CD4-positive, alpha-beta memory T cell (primary cell): ENCODE measurements around the gene PNKD. TPM values are rescaled to one million over a fixed set of nuclear protein-coding genes. Genes with fewer than 3 reads are reported as not detected.

Source experiments
- CTCF ChIA-PET: fragments of 350-600 bp; sonication (Branson Sonifier 250); formaldehyde crosslinking; loops from one replicate; lab custom pipeline; 2021; ENCODE audit warnings: inconsistent platforms; ENCODE audit not compliant: partially characterized antibody; lab: Charles Lee
- POLR2A ChIA-PET: fragments of 350-600 bp; sonication (Branson Sonifier 250); formaldehyde crosslinking; loops from one replicate; lab custom pipeline; 2021; ENCODE audit not compliant: partially characterized antibody; lab: Charles Lee
- DNase-seq, 5 donors: peaks; one replicate each; pipeline versions ENCODE4 v3.0.0 to v3.0.0-alpha.2; 2020 to 2022; ENCODE audit warnings: mixed read lengths in 1 of 5
- H3K27ac ChIP-seq: one replicate; pipeline ENCODE4 v1.7.0; 2013; ENCODE audit warnings: low read depth, low read length
- H3K27me3 ChIP-seq: 2 replicates; pipeline ENCODE4 v1.7.0; 2013; ENCODE audit warnings: mild to moderate bottlenecking, low read length, moderate library complexity; ENCODE audit not compliant: insufficient read depth
- H3K36me3 ChIP-seq: 2 replicates; pipeline ENCODE4 v1.7.0; 2013; ENCODE audit warnings: mild to moderate bottlenecking, low read length, moderate library complexity; ENCODE audit not compliant: insufficient read depth
- H3K4me1 ChIP-seq: 2 replicates; pipeline ENCODE4 v1.7.0; 2013; ENCODE audit warnings: mild to moderate bottlenecking, low read length, moderate library complexity; ENCODE audit not compliant: insufficient read depth
- H3K4me3 ChIP-seq, 2 donors: one replicate each; pipeline ENCODE4 v1.7.0; 2013; ENCODE audit warnings: low read length in 2 of 2, mild to moderate bottlenecking in 1 of 2
- H3K9me3 ChIP-seq, 2 donors: one replicate each; pipeline ENCODE4 v1.7.0; 2013; ENCODE audit warnings: low read length in 2 of 2, control low read depth in 1 of 2; ENCODE audit not compliant: control insufficient read depth in 1 of 2
- H3K27ac Mint-ChIP-seq, 7 donors: one replicate each; pipeline ENCODE4 v1.8.0; 2020 to 2021; ENCODE audit warnings: mixed read lengths in 7 of 7, mild to moderate bottlenecking in 6 of 7, inconsistent platforms in 3 of 7, moderate library complexity in 3 of 7
- H3K27me3 Mint-ChIP-seq, 2 donors: one replicate each; pipeline ENCODE4 v1.8.0; 2020 to 2021; ENCODE audit warnings: mixed read lengths in 2 of 2
- H3K36me3 Mint-ChIP-seq, 2 donors: one replicate each; pipeline ENCODE4 v1.8.0; 2020 to 2021; ENCODE audit warnings: mixed read lengths in 2 of 2, inconsistent platforms in 1 of 2, mild to moderate bottlenecking in 1 of 2
- H3K4me1 Mint-ChIP-seq, 4 donors: one replicate each; pipeline ENCODE4 v1.8.0; 2020 to 2021; ENCODE audit warnings: mixed read lengths in 4 of 4, mild to moderate bottlenecking in 1 of 4
- H3K4me3 Mint-ChIP-seq, 8 donors: one replicate each; pipeline ENCODE4 v1.8.0; 2020 to 2021; ENCODE audit warnings: mixed read lengths in 8 of 8, mild to moderate bottlenecking in 7 of 8, moderate library complexity in 6 of 8, inconsistent platforms in 3 of 8
- H3K9me3 Mint-ChIP-seq, 8 donors: one replicate each; pipeline ENCODE4 v1.8.0; 2020 to 2021; ENCODE audit warnings: mixed read lengths in 8 of 8, mild to moderate bottlenecking in 5 of 8, inconsistent platforms in 3 of 8, moderate library complexity in 1 of 8
- intact Hi-C: fragments of 100-400 bp; cut with micrococcal nuclease; formaldehyde crosslinking; loops from one replicate; pipeline ENCODE4 v1.15.1; 2023
- polyA plus RNA-seq, 2 donors: library from polyadenylated mRNA; unstranded; fragments of 300-500 nt; fragmentation: Illumina TruSeq; gene quantifications; one replicate each; pipeline ENCODE4 v1.2.3, GENCODE V29; 2021
- total RNA-seq, 2 experiments: library from RNA; stranded (reverse); gene quantifications; one replicate each; pipeline ENCODE4 v1.2.3, GENCODE V29; 2021

PNKD gene
- total and polyA plus RNA-seq, 4 experiments from 2014 or later = 31.1 to 101 (median 59.0) TPM

DNA sequence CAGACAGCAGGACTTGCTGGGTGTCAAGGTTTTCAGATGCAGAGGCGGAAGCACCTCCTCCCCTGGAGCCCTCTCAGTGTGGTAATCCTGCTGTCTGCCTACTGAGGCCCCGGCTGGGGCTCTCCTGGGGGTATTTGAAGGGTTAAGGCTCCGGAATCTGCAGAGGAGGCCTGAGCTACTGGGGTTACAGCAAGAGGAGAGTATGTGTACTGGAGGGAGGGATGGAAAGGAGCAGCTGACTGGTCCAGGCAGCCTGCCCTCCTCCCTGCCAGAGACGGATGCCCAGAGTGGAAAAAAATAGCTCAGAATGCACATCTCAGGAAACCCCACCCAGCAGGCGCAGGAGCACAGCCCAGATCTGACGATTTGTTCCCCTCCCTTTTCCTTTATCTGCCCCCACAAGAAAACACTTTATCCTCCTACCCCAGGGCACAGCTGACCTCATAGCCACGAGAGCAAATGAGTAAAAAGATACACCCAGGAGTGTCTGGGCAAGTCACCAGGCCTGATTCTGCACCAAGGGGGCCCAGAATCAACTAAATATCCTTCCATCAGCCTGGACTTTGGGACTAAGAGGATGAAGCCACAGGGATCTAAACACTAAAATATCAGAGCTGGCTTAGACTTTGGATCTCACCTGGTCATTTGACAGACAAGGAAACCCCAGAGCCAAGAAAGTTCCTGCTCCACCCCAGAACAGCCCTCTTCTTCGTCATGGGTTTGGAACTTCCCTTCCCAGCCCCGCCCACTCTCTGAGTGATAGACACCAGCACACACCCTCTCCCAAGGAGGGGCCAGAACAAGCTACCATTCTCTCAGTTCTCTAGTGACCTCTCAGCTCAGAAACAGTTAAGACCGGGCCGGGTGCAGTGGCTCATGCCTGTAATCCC is 16.5 kb downstream of the PNKD start:
- CTCF ChIA-PET = interaction anchor here (0.7 to 20.1 kb wide), 16 partner anchors 9 to 899 kb away, joined by 3 to 446 read pairs (median 4); partner anchors contain the start of genes AAMP, CATIP and PNKD
- no peaks in the 10 kb centered on the region for H3K27me3 ChIP-seq
- peaks cover 18% of the 10 kb centered on the region for H3K36me3 ChIP-seq
- peaks cover 55 to 95% (median 73%) of the 10 kb centered on the region in 4 donors for H3K4me1 Mint-ChIP-seq
- intact Hi-C loops = loop anchor here (1.0 to 5.0 kb wide), 4 partner anchors 17 to 1100 kb away; partner anchors contain the start of genes AAMP, CNOT9, DNPEP and PNKD
- peak overlapping the region; percentile 90 to 97 (median 91) for H3K4me3 Mint-ChIP-seq
- H3K4me3 ChIP-seq = peak overlapping the region; percentile 53 to 86
- H3K4me1 ChIP-seq = peaks cover 92% of the 10 kb centered on the region
- peak overlapping the region; percentile 98 to 100 (median 99) for H3K27ac Mint-ChIP-seq
- POLR2A ChIA-PET = interaction anchor here (0.6 to 11.0 kb wide), 22 partner anchors 9 to 963 kb away, joined by 3 to 188 read pairs (median 5); partner anchors contain the start of genes AAMP, BCS1L, CATIP and CTDSP1
- peak; percentile 84 to 97 (median 87) for DNase-seq
- H3K9me3 Mint-ChIP-seq = no peaks in the 10 kb centered on the region
- no peaks in the 10 kb centered on the region for H3K27me3 Mint-ChIP-seq
- no peaks in the 10 kb centered on the region for H3K9me3 ChIP-seq
- H3K36me3 Mint-ChIP-seq = peaks cover 0 to 46% of the 10 kb centered on the region in 2 donors
- peak overlapping the region; percentile 94 for H3K27ac ChIP-seq

DNA sequence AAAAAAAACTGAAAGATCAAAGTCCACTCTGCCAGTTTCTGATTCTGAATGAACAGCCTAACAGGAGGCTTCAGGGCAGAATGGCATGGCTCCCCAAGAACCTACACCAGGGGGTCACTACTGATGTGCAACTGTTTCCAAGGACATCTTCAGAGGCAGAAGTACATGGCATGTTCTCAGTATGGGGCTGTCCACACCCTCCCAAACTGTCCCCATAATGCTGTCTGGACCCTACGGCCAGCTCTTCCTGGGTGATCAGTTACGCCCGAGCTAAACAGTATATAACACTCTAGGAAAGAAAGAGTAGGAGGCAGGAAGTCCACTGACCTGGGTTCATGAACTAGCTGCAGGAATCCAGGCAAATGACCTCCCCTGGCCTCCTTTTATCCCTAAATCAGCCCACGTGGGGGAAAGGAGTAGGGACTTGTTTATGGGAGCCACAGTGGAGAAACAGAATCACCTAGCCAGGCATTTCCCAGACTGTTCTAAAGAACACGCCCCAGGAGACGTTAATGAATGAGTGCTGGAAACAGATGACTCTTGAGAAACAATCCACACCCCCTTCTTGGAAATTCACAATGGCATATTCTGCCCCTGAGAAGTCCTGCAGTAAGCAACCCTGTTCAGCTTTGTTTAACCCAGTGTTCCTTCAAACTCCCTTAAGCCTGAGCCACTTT is 19.5 kb downstream of the PNKD start:
- Histone ChIP-seq H3K9me3 (no peaks in the 10 kb centered on the region), H3K27me3 (no peaks in the 10 kb centered on the region), H3K4me1 (peaks cover 82% of the 10 kb centered on the region), H3K36me3 (no peaks in the 10 kb centered on the region), H3K27ac (peak overlapping the region; percentile 94), H3K4me3 (peak overlapping the region; percentile 74 to 78)
- peaks cover 54 to 93% (median 70%) of the 10 kb centered on the region in 4 donors for H3K4me1 Mint-ChIP-seq
- DNase-seq = no peak
- H3K27ac Mint-ChIP-seq = peak overlapping the region; percentile 98 to 100 (median 99)
- H3K9me3 Mint-ChIP-seq = no peaks in the 10 kb centered on the region
- ChIA-PET POLR2A (interaction anchor here (0.8 to 11.2 kb wide), 15 partner anchors 10 to 116 kb away, joined by 3 to 176 read pairs (median 5); partner anchors contain the start of genes AAMP, CATIP and PNKD), CTCF (interaction anchor here (0.8 to 20.1 kb wide), 12 partner anchors 9 to 111 kb away, joined by 3 to 446 read pairs (median 4); partner anchors contain the start of genes AAMP, CATIP, CTDSP1 and PNKD)
- H3K27me3 Mint-ChIP-seq = no peaks in the 10 kb centered on the region
- H3K36me3 Mint-ChIP-seq = peaks cover 0 to 33% of the 10 kb centered on the region in 2 donors
- intact Hi-C loops = loop anchor here (5.0 kb wide), 2 partner anchors 603 to 1098 kb away; partner anchors contain the start of gene DNPEP
- H3K4me3 Mint-ChIP-seq = peak overlapping the region; percentile 90 to 97 (median 96)

DNA sequence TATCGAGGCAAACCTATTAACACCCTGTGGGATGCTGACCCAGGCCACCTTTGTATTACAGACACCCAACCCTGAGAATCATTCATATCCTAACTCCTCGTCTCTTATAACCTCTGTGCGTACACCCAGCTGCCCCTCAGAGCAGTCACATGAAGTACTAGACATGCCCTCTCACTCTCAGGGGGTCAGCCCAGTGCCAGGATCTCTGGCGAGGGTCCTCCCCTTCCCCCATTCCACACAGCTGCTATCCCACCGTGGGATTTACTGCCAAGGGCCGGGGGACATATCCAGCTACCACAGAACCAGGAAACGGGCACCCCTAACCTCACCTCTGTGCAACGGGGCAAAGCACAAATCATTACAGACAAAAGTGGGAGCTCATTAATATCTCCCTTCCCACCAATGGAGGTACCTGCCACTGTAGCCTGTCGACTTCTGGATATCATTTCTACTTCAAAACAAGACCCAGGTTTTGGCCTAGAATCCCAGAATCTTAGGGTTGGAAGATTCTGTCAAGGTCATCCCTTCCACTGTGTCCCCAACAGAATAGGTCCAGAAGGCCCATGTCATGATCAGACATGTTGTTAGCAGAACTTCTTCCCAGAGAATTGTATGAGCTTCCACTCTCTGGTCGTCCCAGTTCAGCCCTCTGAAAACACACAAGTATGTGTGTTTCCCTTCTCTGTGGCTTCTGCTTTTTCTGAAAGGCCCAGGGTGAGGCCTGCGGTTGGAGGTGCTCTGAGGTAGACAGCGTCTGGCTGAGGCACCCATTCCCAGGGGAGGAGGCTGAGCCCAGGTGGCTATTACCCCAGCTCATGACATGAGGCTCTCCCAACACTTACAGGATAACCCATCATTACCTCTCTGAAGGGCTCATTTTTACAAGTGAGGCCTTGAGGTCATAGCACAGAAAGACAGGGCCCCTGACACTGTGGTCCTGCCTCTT is 20.3 kb downstream of the PNKD start:
- intact Hi-C loops = loop anchor here (1.0 kb wide), 1 partner anchor 72 kb away; no protein-coding TSS in a partner anchor
- Mint-ChIP-seq H3K4me1 (peaks cover 48 to 92% (median 68%) of the 10 kb centered on the region in 4 donors), H3K27me3 (no peaks in the 10 kb centered on the region), H3K4me3 (peak overlapping the region; percentile 90 to 97 (median 96)), H3K27ac (peak overlapping the region; percentile 98 to 100 (median 99)), H3K9me3 (no peaks in the 10 kb centered on the region), H3K36me3 (peaks cover 0 to 33% of the 10 kb centered on the region in 2 donors)
- ChIA-PET POLR2A (interaction anchor here (0.8 to 11.2 kb wide), 14 partner anchors 11 to 115 kb away, joined by 3 to 176 read pairs (median 6); partner anchors contain the start of genes AAMP and PNKD), CTCF (interaction anchor here (0.8 to 20.1 kb wide), 18 partner anchors 8 to 175 kb away, joined by 3 to 446 read pairs (median 5); partner anchors contain the start of genes AAMP, CATIP, CTDSP1 and PNKD)
- no peaks in the 10 kb centered on the region for H3K27me3 ChIP-seq
- no peaks in the 10 kb centered on the region for H3K9me3 ChIP-seq
- peak overlapping the region; percentile 94 for H3K27ac ChIP-seq
- peak overlapping the region; percentile 74 to 78 for H3K4me3 ChIP-seq
- no peaks in the 10 kb centered on the region for H3K36me3 ChIP-seq
- H3K4me1 ChIP-seq = peaks cover 74% of the 10 kb centered on the region
- peak; percentile 47 to 83 (median 59) for DNase-seq

DNA sequence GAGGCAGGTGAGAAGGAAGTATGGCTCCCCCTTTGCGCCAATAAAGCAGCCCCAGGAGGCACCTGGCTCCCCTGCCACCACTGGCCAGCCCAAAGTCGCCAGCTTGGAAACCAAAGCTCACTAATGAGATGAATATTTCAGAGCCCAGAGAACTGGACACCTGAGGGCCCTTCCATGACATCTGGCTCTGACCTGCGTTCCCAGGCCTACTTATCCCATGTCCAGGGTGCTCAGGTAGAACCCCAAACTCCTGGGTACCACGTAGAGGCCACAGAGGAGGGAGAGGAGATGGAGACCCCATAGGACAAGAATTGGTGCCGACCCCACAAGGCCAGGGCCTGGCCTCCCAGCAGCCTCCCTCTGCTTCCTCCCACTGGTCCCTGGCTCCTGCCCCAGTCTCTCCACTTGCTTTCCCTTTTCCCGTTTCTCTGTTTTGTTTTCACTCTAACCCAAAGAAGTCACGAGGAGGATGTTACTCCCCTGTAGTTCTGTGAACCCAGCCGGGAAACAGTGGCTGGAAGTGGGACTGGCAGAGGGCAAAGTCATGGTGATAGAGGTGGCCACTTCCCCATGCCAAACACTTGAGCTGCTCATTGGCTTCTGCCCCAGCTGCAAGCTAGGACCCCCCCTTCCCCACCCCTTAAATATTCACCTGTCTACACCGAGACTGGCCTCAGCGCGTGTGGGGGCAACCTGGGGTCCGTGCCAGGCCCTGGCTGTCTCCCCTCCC is 21.2 kb downstream of the PNKD start:
- H3K27me3 ChIP-seq = no peaks in the 10 kb centered on the region
- no peaks in the 10 kb centered on the region for H3K9me3 Mint-ChIP-seq
- peaks cover 65% of the 10 kb centered on the region for H3K4me1 ChIP-seq
- H3K4me3 ChIP-seq = peak overlapping the region; percentile 74 to 78
- no peaks in the 10 kb centered on the region for H3K9me3 ChIP-seq
- DNase-seq = peak in 1 of 5 donors; percentile 22
- H3K4me1 Mint-ChIP-seq = peaks cover 41 to 83% (median 60%) of the 10 kb centered on the region in 4 donors
- peak overlapping the region; percentile 90 to 97 (median 96) for H3K4me3 Mint-ChIP-seq
- H3K36me3 Mint-ChIP-seq = peaks cover 0 to 28% of the 10 kb centered on the region in 2 donors
- peak overlapping the region; percentile 94 for H3K27ac ChIP-seq
- H3K36me3 ChIP-seq = no peaks in the 10 kb centered on the region
- no peaks in the 10 kb centered on the region for H3K27me3 Mint-ChIP-seq
- intact Hi-C loops = loop anchor here (1.0 kb wide), 5 partner anchors 7 to 105 kb away; partner anchors contain the start of genes AAMP, CATIP and PNKD
- ChIA-PET CTCF (interaction anchor here (1.0 to 20.1 kb wide), 16 partner anchors 8 to 174 kb away, joined by 3 to 446 read pairs (median 6); partner anchors contain the start of genes AAMP, CATIP, CTDSP1 and PNKD), POLR2A (interaction anchor here (0.8 to 11.2 kb wide), 16 partner anchors 11 to 114 kb away, joined by 3 to 176 read pairs (median 6); partner anchors contain the start of genes AAMP, CATIP, CTDSP1 and PNKD)
- peak overlapping the region; percentile 98 to 100 (median 99) for H3K27ac Mint-ChIP-seq

DNA sequence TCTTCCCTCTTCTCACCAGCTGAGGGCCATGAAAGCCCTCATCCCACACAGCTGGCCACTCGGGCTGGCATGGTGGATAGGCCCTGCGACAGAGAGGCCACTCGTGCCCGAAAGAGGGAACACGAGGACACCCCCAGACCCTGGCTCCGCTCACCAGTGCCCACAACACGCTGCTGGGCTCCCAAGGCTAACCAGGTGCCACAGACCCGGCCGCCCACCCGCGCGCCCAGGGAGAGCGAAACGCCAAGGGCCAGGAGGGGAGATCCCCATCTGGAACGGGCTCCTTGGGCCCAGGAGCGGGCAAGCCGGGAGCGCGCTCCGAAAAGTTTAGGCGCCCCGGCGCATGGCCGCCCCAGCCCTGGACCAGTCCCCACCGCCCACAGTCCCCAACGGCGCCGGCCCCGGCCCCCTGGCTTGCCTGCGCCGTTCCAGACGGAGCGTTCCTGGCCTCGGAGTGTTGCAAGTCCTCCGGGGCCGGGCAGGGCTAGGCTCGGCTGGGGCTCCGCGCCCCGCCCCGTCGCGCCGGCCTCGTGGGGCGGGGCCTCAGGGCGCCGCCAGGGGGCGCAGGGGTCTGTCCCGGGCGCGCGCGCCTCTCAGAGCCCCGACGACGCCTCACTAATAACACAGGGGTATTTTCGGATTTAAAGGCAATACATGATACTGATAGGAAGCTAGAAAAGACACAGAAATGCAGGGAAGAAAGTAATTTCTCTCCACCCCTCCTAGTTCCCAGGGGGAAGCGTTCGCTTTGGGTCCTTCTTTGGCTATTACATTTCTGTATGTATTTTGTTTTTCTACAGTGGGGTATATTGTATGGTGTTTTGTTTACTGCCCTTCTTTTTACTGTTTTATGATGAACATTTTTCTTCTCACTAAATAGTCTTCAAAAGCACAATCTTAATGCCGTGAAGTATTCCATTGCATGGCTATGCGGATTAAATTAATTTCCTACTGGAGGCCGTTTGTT is 22.0 kb downstream of the PNKD start, which contains the start of gene TMBIM1:
TMBIM1 (minus strand) TSS at position 456 of the 967 bp plus-strand sequence. CDS start 10,362 bp downstream, outside the sequence.
- Histone ChIP-seq H3K4me1 (peaks cover 56% of the 10 kb centered on the region), H3K4me3 (peak within 1 kb of the TSS; percentile 74 to 78), H3K27ac (peak within 1 kb of the TSS; percentile 94), H3K36me3 (no peaks in the 10 kb centered on the region), H3K9me3 (no peaks in the 10 kb centered on the region), H3K27me3 (no peaks in the 10 kb centered on the region)
- peak; percentile 73 to 86 (median 83) for DNase-seq
- ChIA-PET CTCF (interaction anchor here (0.6 to 20.1 kb wide), 19 partner anchors 10 to 354 kb away, joined by 3 to 446 read pairs (median 5); partner anchors contain the start of genes AAMP, CATIP and PNKD), POLR2A (interaction anchor here (0.8 to 11.2 kb wide), 10 partner anchors 10 to 114 kb away, joined by 3 to 176 read pairs (median 8); partner anchors contain the start of genes AAMP, CATIP, CTDSP1 and PNKD)
- H3K36me3 Mint-ChIP-seq = peaks cover 0 to 21% of the 10 kb centered on the region in 2 donors
- peak within 1 kb of the TSS; percentile 98 to 100 (median 99) for H3K27ac Mint-ChIP-seq
- intact Hi-C loops = loop anchor here (1.0 kb wide), 4 partner anchors 8 to 104 kb away; partner anchors contain the start of genes AAMP, CATIP and PNKD
- H3K4me1 Mint-ChIP-seq = peaks cover 32 to 75% (median 51%) of the 10 kb centered on the region in 4 donors
- no peaks in the 10 kb centered on the region for H3K9me3 Mint-ChIP-seq
- H3K27me3 Mint-ChIP-seq = no peaks in the 10 kb centered on the region
- peak within 1 kb of the TSS; percentile 90 to 97 (median 96) for H3K4me3 Mint-ChIP-seq
